ENCODE data around the gene ARMC7.
A peak's percentile ranks its signal among the peaks of the same experiment; 100 is the strongest.

The ARMC7 gene

DNA sequence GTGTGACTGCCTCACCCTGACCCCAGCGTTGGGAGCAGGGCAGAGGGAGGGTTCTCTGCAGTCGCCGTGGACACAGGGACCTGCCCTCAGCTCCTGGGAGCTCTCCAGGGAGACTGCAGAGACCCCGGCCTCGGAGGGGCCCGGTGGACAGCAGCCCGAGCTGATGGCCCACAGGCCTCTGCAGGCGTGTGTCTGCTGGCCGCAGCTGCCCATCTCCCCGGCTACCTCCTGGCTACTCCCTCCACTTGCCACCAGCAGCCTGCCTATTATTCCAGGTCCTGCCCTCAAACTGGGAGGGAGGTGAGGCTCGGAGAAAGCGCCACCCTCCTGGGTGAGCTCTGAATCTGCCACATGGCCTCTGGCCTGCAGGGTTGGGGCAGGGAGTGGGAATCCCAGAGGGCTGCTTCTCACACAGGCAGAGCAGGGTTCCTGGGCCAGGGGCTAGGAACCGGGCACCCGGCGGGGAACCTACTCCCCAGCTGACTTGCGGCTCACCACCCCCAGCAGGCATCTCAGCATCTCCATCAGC is 14.8 kb upstream of the ARMC7 start:
- TF ChIP-seq, protein P1, sequence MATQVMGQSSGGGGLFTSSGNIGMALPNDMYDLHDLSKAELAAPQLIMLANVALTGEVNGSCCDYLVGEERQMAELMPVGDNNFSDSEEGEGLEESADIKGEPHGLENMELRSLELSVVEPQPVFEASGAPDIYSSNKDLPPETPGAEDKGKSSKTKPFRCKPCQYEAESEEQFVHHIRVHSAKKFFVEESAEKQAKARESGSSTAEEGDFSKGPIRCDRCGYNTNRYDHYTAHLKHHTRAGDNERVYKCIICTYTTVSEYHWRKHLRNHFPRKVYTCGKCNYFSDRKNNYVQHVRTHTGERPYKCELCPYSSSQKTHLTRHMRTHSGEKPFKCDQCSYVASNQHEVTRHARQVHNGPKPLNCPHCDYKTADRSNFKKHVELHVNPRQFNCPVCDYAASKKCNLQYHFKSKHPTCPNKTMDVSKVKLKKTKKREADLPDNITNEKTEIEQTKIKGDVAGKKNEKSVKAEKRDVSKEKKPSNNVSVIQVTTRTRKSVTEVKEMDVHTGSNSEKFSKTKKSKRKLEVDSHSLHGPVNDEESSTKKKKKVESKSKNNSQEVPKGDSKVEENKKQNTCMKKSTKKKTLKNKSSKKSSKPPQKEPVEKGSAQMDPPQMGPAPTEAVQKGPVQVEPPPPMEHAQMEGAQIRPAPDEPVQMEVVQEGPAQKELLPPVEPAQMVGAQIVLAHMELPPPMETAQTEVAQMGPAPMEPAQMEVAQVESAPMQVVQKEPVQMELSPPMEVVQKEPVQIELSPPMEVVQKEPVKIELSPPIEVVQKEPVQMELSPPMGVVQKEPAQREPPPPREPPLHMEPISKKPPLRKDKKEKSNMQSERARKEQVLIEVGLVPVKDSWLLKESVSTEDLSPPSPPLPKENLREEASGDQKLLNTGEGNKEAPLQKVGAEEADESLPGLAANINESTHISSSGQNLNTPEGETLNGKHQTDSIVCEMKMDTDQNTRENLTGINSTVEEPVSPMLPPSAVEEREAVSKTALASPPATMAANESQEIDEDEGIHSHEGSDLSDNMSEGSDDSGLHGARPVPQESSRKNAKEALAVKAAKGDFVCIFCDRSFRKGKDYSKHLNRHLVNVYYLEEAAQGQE (IDR thresholded peaks at IDR 0.05; ENCODE audit: insufficient read depth in 1 of 2, low read depth in 2 of 2, low read length in 2 of 2): no peak

DNA sequence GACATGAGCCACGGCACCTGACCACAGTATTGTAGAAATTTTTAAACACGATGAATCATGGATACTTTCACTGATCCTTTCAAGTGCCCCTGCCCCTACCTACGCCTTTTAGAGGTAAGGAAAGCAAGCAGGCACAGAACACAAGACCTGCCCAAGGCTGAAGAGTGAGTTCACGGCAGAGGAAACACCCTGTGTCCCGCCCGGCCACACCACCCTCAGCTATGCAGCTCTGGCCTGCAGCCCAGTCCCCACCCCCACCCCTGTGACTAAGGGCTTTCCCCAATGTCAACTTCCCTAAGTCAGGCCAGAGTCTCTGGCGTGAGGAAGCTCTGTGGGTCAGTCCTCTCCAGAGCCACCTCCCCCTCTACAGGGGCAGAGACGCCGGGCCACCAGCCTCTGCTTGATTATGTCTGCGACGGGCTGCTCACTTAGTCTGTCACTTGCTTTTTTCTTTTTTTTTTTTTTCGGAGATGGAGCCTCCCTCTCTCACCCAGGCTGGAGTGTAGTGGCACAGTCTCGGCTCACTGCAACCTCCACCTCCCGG is 13.6 kb upstream of the ARMC7 start:
- TF ChIP-seq TAF1 (IDR thresholded peaks at IDR 0.05; ENCODE audit: borderline replicate concordance, insufficient read depth, low read length) (no peak), SIN3A (IDR thresholded peaks at IDR 0.05; ENCODE audit: borderline replicate concordance, insufficient read depth, low read length) (peak; percentile 41; the same call in 1 of the 2 replicates), FOXP2 (optimal IDR thresholded peaks at IDR 0.05; ENCODE audit: borderline replicate concordance, extremely low read depth, extremely low read length, insufficient read depth) (peak; percentile 82), POLR2AphosphoS5 (IDR thresholded peaks at IDR 0.05; ENCODE audit: low read depth, low read length) (no peak)
- TF ChIP-seq, protein P1 (IDR thresholded peaks at IDR 0.05; ENCODE audit: insufficient read depth in 1 of 2, low read depth in 2 of 2, low read length in 2 of 2): no peak

DNA sequence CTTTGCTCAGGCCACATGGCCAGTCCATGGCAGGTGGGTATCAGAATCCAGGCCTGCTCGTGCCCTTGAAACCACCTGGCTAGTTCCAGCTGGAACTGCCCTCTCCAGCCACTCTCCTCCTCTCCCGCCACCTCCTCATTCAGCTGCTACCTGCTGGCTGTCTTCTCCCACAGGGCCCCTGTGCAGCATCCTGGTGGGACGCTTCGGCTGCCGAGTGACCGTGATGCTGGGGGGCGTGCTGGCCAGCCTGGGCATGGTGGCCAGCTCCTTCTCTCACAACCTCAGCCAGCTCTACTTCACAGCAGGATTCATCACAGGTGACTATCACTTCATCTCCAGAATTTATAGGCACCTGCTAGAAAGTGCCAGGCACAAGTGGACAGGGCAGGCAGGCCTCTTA is 11.9 kb upstream of the ARMC7 start:
- TF ChIP-seq SIN3A (IDR thresholded peaks at IDR 0.05; ENCODE audit: borderline replicate concordance, insufficient read depth, low read length) (no peak), TAF1 (IDR thresholded peaks at IDR 0.05; ENCODE audit: borderline replicate concordance, insufficient read depth, low read length) (no peak)
- TF ChIP-seq, protein P1 (IDR thresholded peaks at IDR 0.05; ENCODE audit: insufficient read depth in 1 of 2, low read depth in 2 of 2, low read length in 2 of 2): no peak

DNA sequence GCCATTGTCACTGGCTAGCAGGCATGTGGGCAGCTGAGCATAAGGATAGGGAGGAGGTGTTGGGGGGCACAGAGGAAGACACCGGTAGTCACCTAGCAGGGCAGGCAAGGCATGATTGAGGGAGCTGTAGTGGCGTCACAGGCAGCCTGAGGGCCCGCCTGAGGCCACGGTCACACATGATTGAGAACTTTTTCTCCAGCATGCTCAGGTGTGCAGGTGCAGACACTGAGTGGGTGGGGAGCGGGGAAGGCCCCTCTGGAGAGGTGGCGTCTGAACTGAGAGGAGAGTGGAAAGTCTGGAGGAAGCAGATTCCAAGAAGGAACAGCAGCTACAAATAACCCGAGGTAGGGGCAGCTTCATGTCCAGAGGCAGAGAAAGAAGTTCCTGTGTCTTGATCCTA is 10.9 kb upstream of the ARMC7 start:
- no peak for TF ChIP-seq SIN3A (IDR thresholded peaks at IDR 0.05; ENCODE audit: borderline replicate concordance, insufficient read depth, low read length)
- TF ChIP-seq FOXP2 (optimal IDR thresholded peaks at IDR 0.05; ENCODE audit: borderline replicate concordance, extremely low read depth, extremely low read length, insufficient read depth): no peak
- TF ChIP-seq, protein P1 (IDR thresholded peaks at IDR 0.05; ENCODE audit: insufficient read depth in 1 of 2, low read depth in 2 of 2, low read length in 2 of 2): no peak

- TF ChIP-seq FOXP2 (optimal IDR thresholded peaks at IDR 0.05; ENCODE audit: borderline replicate concordance, extremely low read depth, extremely low read length, insufficient read depth) (no peak), POLR2AphosphoS5 (IDR thresholded peaks at IDR 0.05; ENCODE audit: low read depth, low read length) (no peak), TAF1 (IDR thresholded peaks at IDR 0.05; ENCODE audit: borderline replicate concordance, insufficient read depth, low read length) (no peak), SIN3A (IDR thresholded peaks at IDR 0.05; ENCODE audit: borderline replicate concordance, insufficient read depth, low read length) (no peak)
- TF ChIP-seq, protein P1 (IDR thresholded peaks at IDR 0.05; ENCODE audit: insufficient read depth in 1 of 2, low read depth in 2 of 2, low read length in 2 of 2): no peak
These were observed 9.7 kb upstream of the ARMC7 start for GRCh38 chr17:75099881-75100595.
